Bronchial epithelial cell (primary cell): ENCODE measurements around the gene KDM6A. TPM values are rescaled to one million over a fixed set of nuclear protein-coding genes. Genes with fewer than 3 reads are reported as not detected.

Source experiments
- DNase-seq: peaks from one replicate; pipeline ENCODE4 v3.0.0-alpha.2; 2010; ENCODE audit warnings: low read depth
- FAIRE-seq: peaks from 2 replicates; lab custom pipeline; 2011; peaks lifted over from hg19 to GRCh38; lab: Jason Lieb, UNC
- H3K27me3 ChIP-seq: 2 replicates; pipeline ENCODE4 v1.5.1; 2011; ENCODE audit warnings: low read length; ENCODE audit not compliant: control insufficient read depth, insufficient read depth
- H3K36me3 ChIP-seq: 2 replicates; pipeline ENCODE4 v1.5.1; 2011; ENCODE audit warnings: low read length; ENCODE audit not compliant: control insufficient read depth, insufficient read depth
- H3K4me3 ChIP-seq: 2 replicates; pipeline ENCODE4 v1.5.1; 2011; ENCODE audit warnings: mild to moderate bottlenecking, low read depth, low read length, control low read depth
- total RNA-seq: library from RNA; depleted of rRNA; stranded (reverse); fragments of >200 nt; gene quantifications from 2 replicates; pipeline ENCODE4 v1.2.1, GENCODE V29; 2014
- TF ChIP-seq, protein P1 (sequence below): IDR thresholded peaks from 2 replicates; pipeline ENCODE4 v1.5.1; 2011; ENCODE audit warnings: mild to moderate bottlenecking, moderate library complexity, low read length, control low read depth, inconsistent platforms; ENCODE audit not compliant: insufficient read depth, severe bottlenecking

KDM6A gene
- total RNA-seq, 1 donor from 2014 or later = 11.1 TPM

DNA sequence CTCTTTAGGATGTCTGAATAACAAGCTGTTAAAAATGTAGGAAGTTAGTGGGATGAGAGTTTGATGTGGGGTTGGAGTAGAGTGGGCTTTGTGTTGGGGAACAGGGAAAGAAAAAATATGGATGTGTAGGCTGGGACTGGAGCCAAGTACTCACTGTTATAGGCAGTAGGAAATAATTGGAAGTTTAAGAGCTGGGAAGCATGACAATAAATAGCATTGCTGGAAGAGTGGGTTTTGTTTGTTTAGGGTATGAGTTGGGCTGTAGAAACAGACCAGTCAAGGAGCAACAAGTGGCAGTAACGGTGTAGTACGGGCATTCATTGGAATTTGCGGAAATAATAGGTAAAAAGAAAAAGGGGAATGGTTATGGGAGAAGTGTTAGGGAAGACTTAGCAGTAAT, 81.6 kb downstream of the KDM6A start:
- TF ChIP-seq, protein P1, sequence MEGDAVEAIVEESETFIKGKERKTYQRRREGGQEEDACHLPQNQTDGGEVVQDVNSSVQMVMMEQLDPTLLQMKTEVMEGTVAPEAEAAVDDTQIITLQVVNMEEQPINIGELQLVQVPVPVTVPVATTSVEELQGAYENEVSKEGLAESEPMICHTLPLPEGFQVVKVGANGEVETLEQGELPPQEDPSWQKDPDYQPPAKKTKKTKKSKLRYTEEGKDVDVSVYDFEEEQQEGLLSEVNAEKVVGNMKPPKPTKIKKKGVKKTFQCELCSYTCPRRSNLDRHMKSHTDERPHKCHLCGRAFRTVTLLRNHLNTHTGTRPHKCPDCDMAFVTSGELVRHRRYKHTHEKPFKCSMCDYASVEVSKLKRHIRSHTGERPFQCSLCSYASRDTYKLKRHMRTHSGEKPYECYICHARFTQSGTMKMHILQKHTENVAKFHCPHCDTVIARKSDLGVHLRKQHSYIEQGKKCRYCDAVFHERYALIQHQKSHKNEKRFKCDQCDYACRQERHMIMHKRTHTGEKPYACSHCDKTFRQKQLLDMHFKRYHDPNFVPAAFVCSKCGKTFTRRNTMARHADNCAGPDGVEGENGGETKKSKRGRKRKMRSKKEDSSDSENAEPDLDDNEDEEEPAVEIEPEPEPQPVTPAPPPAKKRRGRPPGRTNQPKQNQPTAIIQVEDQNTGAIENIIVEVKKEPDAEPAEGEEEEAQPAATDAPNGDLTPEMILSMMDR = no peak
- DNase-seq = no peak
- H3K36me3 ChIP-seq = no peaks in the 10 kb centered on the region
- no peak for FAIRE-seq
- H3K4me3 ChIP-seq = no peak overlapping the region
- no peaks in the 10 kb centered on the region for H3K27me3 ChIP-seq

DNA sequence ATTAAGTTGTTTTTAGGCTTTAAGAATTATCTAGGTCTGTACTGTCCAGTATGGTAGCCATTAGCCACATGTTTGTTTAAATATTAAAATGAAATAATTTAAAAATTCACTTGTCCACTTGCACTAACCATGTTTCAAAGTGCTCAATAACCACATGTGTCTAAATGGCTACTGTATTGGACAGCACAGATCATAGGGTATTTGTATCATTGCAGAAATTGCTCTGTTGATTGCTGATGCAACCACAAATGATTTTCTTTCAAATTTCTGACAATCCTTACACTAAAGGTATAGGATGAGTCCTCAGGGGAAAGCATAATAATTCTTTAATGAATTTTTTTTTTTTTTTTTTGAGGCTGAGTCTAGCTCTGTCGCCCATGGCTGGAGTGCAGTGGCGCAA, 84.9 kb downstream of the KDM6A start:
- DNase-seq (no peak), FAIRE-seq (no peak)
- Histone ChIP-seq H3K27me3 (no peaks in the 10 kb centered on the region), H3K36me3 (no peaks in the 10 kb centered on the region), H3K4me3 (no peak overlapping the region)
- TF ChIP-seq, protein P1 = no peak

DNA sequence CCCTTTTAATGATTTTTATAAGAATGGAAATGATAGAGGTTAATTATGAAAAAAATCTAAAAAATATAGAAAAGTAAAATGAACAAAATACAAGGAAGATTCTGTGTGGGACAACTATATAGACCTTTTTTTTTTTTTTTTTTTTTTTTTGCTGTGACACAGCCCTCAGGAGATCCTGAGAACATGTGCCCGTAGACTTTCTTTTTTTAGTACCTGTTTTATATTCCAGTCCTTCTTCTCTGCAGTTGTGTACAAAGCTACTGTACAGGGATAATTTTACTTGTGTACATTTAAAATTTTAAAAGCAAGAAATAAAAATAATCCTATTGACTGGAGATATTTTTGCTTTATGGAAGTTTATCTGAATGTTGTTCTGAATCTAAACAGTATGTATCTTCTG, 85.5 kb downstream of the KDM6A start:
- Histone ChIP-seq H3K27me3 (no peaks in the 10 kb centered on the region), H3K4me3 (no peak overlapping the region), H3K36me3 (no peaks in the 10 kb centered on the region)
- FAIRE-seq = no peak
- TF ChIP-seq, protein P1 = no peak
- no peak for DNase-seq

DNA sequence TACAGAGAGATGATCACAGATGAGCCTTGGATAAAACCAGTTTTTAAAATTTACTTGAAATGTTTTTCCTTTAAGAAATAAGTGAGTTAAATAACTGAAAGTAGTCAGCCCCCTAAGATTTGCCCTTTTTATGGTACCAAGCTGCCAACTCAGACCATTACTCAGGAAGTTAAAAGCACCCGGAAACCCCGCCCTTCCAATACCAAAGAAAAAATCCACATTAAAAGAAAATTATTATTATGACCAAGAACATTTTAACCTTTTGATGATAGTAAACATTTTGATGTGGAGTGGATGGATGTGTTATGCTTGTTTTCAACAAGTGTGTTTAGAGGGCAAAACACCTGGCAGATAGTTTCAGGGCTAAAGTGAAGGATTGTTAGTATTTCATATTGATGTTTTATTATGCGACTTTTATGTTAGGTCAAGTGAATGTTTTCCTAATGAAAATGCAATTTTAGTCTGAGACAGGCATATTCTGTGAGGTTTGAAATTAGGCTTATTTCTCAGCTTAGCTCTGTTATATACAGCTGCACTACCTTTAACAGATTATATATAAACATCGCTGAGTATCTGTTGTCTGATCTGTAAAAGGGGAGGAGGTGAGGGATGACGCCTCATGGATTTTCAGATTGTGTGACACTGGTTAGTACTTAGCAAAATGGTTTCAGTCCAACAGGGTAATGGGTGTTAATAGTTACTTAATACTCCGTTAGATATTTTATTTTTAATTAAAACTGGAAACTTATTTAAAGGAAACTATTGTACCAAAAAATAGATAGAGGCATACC, 89.0 kb downstream of the KDM6A start:
- DNase-seq (no peak), FAIRE-seq (no peak)
- no peak overlapping the region for H3K4me3 ChIP-seq
- H3K27me3 ChIP-seq = no peaks in the 10 kb centered on the region
- no peaks in the 10 kb centered on the region for H3K36me3 ChIP-seq
- TF ChIP-seq, protein P1 = no peak

DNA sequence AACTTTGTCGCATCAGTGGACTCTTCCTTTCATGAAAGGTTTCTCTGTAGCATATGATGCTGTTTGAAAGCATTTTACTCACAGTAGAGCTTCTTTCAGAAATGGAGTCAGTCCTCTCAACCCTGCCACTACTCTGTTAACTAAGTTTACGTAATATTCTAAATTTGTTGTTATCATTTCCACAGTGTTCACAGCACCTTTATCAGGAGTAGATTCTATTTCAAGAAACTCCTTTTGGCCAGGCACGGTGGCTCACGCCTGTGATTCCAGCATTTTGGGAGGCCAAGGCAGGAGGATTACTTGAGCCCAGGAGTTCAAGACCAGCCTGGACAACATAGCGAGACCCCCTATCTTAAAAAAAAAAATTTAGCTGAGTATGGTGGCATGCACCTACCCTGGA, 90.0 kb downstream of the KDM6A start:
- TF ChIP-seq, protein P1 = no peak
- FAIRE-seq = no peak

DNA sequence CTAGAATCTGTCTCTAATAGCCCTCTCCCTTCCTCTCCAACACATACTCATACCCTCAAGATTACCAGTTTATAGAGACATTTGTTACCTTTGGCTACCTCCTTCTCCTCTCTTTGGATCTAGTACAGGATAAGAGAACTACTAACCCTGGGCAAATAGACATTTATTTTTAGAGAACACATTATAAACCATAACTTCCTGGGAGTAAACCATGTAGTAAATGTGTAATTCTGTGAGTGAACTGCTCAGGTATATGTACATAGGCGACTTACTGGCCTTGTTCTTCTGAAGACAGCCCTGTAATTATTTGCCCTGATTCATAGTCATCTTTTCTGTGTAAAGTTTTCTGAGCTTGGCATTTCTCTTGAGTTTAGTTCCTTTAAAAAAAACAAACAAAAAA, 94.2 kb downstream of the KDM6A start:
- no peaks in the 10 kb centered on the region for H3K36me3 ChIP-seq
- no peak overlapping the region for H3K4me3 ChIP-seq
- no peak for DNase-seq
- FAIRE-seq = no peak
- H3K27me3 ChIP-seq = no peaks in the 10 kb centered on the region
- TF ChIP-seq, protein P1 = no peak

More for the DNA sequence above, 90.0 kb downstream of the KDM6A start:
- H3K27me3 ChIP-seq = no peaks in the 10 kb centered on the region
- H3K4me3 ChIP-seq = no peak overlapping the region
- DNase-seq = no peak
- H3K36me3 ChIP-seq = no peaks in the 10 kb centered on the region
